Measurements from ENCODE around the gene TMEM245. TPM values are rescaled to one million over a fixed set of nuclear protein-coding genes. Genes with fewer than 3 reads are reported as not detected.
A peak's percentile ranks its signal among the peaks of the same experiment; 100 is the strongest.
"Not testable (repeated sequence)": the region's sequence is repeated elsewhere in the genome, so short reads cannot be mapped to it uniquely, and the experiment has no call there.

Gene TMEM245
- total RNA-seq, 2 donors from 2014 or later, result 23.9 to 26.7 TPM

GRCh38 chr9:109149722-109150121, 30.0 kb upstream of the TMEM245 start:
- Mint-ChIP-seq H3K4me3 (no peak overlapping the region), H3K4me1 (ENCODE audit: low read depth in 2 of 2) (no peaks in the 10 kb centered on the region), H3K27me3 (peaks cover 0 to 11% of the 10 kb centered on the region in 2 donors), H3K9me3 (no peaks in the 10 kb centered on the region), H3K36me3 (no peaks in the 10 kb centered on the region), H3K27ac (no peak overlapping the region)
- ATAC-seq (no peak), DNase-seq (ENCODE audit: low spot score) (no peak)

DNA sequence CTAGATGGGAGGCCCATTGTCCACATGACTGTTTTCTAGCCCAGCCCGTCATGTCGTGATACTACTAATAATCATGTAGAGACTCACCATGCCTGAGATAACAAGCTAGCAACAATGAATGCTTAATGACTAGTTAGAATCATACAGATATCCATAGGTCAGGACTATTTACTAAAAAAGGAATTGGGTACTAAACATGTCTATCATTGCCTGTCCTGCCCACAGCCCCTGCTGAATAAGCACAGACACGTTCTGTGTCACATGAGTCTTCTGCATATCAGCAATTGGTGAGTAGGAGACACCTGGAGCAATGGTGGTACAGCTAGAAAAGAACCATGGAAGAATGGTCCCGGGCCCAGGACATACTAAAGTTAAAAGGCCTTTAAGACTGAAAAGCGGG, 29.3 kb upstream of the TMEM245 start:
- peaks cover 1 to 2% of the 10 kb centered on the region in 2 donors for H3K4me1 Mint-ChIP-seq (ENCODE audit: low read depth in 2 of 2)
- ATAC-seq (no peak), DNase-seq (ENCODE audit: low spot score) (no peak)
- no peaks in the 10 kb centered on the region for H3K36me3 Mint-ChIP-seq
- no peak overlapping the region for H3K27ac Mint-ChIP-seq
- no peak overlapping the region for H3K4me3 Mint-ChIP-seq
- no peaks in the 10 kb centered on the region for H3K9me3 Mint-ChIP-seq
- peaks cover 0 to 9% of the 10 kb centered on the region in 2 donors for H3K27me3 Mint-ChIP-seq

DNA sequence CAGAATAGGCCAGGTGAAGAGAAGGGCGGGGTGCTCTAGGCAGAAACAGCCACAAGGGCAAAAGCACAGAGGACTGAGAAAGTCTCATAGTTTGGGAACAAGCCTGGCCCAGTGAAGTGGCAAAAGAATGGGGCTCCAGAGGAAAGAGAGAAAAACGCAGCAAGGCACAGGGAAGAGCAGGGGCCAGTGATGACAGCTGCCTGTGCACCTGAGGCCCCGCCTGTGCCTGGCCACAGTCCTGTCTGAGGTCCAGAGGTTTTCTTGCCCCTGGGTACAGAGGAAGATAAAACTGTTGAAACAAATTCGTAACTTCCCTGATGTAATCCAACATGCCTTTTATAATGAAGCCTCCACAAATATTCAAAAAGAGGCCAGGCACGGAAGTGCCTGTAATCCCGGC, 25.3 kb upstream of the TMEM245 start:
- ATAC-seq (no peak), DNase-seq (ENCODE audit: low spot score) (no peak)
- H3K27ac Mint-ChIP-seq, result no peak overlapping the region
- no peaks in the 10 kb centered on the region for H3K36me3 Mint-ChIP-seq
- H3K9me3 Mint-ChIP-seq, result no peaks in the 10 kb centered on the region
- peaks cover 6% of the 10 kb centered on the region in 2 donors for H3K4me1 Mint-ChIP-seq (ENCODE audit: low read depth in 2 of 2)
- peaks cover 0 to 3% of the 10 kb centered on the region in 2 donors for H3K27me3 Mint-ChIP-seq
- no peak overlapping the region for H3K4me3 Mint-ChIP-seq

DNA sequence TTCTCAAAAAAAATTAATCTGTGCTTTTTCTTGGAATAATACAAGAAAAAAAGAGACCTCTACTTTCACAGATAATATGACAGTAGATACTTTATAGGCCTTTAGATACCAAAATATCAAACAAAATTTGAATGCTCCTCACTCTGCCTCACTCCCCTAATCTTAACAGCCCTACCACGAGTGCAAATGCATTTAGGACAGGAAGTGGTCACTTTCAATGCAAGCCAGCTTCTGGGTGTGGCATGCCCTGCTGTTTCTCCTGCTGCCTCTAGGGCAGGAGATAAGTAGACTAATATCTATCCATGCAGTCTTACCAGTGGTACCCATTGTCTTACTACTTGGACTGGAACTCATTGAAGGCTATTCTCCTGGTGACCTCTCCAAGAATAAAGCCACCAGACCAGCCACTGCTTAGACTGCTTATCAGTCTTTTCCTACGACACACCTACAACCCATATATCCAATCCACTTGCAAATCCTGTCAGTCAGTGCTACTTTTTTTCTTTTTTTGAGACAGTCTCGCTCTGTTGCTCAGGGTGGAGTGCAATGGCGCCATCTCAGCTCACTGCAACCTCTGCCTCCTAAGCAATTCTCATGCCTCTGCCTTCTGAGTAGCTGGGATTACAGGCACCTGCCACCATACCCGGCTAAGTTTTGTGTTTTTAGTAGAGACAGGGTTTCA, 24.3 kb upstream of the TMEM245 start:
- Mint-ChIP-seq H3K4me1 (ENCODE audit: low read depth in 2 of 2) (peaks cover 6% of the 10 kb centered on the region in 2 donors), H3K9me3 (no peaks in the 10 kb centered on the region), H3K4me3 (no peak overlapping the region), H3K27me3 (peaks cover 0 to 3% of the 10 kb centered on the region in 2 donors), H3K36me3 (no peaks in the 10 kb centered on the region), H3K27ac (no peak overlapping the region)
- DNase-seq (ENCODE audit: low spot score), result no peak
- ATAC-seq, result peak; percentile 66 to 83

DNA sequence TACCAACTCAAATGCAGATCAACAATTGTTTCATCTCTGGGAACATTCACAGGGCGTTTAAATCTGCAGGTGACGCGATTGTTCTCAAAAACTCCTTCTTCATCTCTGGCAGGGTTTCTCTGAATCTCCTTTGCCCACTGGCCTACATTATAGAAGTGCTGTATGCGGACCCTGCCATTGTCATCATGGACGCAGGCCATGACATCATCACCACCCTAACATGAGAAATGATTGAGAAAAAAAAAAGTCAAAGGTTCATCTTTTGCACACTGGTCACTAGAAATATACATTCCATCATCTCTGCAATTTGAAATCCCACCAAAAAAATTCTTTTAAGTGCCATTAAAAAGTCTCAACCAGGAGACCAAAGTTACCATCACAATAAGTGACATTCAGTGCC, 21.6 kb upstream of the TMEM245 start:
- DNase-seq (ENCODE audit: low spot score) (no peak), ATAC-seq (no peak)
- no peaks in the 10 kb centered on the region for H3K36me3 Mint-ChIP-seq
- peaks cover 6% of the 10 kb centered on the region in 2 donors for H3K4me1 Mint-ChIP-seq (ENCODE audit: low read depth in 2 of 2)
- H3K27ac Mint-ChIP-seq, result no peak overlapping the region
- peaks cover 6 to 7% of the 10 kb centered on the region in 2 donors for H3K27me3 Mint-ChIP-seq
- no peaks in the 10 kb centered on the region for H3K9me3 Mint-ChIP-seq
- H3K4me3 Mint-ChIP-seq, result no peak overlapping the region

DNA sequence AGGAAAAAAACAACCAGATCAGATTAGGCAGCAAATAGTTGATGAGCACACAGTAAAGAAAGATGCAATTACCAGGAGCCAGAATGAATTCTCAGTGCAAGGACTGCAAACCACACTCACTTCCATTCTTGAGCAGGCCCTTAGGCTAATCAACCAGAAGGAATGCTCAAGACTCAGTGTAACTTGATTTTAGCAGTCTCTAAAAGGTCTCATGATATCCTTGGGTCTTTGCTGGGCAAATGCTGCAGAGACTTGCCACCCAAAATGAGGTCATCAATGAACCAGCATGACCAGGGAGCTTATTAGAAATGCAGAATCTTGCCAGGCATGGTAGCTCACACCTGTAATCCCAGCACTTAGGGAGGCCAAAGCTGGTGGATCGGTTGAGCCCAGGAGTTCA, 20.1 kb upstream of the TMEM245 start:
- no peak overlapping the region for H3K27ac Mint-ChIP-seq
- H3K4me1 Mint-ChIP-seq (ENCODE audit: low read depth in 2 of 2), result peaks cover 6% of the 10 kb centered on the region in 2 donors
- H3K9me3 Mint-ChIP-seq, result no peaks in the 10 kb centered on the region
- peaks cover 6 to 7% of the 10 kb centered on the region in 2 donors for H3K27me3 Mint-ChIP-seq
- no peaks in the 10 kb centered on the region for H3K36me3 Mint-ChIP-seq
- no peak for ATAC-seq
- no peak for DNase-seq (ENCODE audit: low spot score)
- no peak overlapping the region for H3K4me3 Mint-ChIP-seq

- Mint-ChIP-seq H3K36me3 (no peaks in the 10 kb centered on the region), H3K9me3 (no peaks in the 10 kb centered on the region), H3K4me3 (no peak overlapping the region), H3K4me1 (ENCODE audit: low read depth in 2 of 2) (no peaks in the 10 kb centered on the region), H3K27ac (no peak overlapping the region), H3K27me3 (peaks cover 6 to 7% of the 10 kb centered on the region in 2 donors)
- ATAC-seq, result no peak
- DNase-seq (ENCODE audit: low spot score), result no peak
Measured at GRCh38 chr9:109138421-109138820, 18.7 kb upstream of the TMEM245 start.

GRCh38 chr9:109134167-109134578, 14.4 kb upstream of the TMEM245 start:
- H3K27ac Mint-ChIP-seq, result no peak overlapping the region
- H3K36me3 Mint-ChIP-seq, result no peaks in the 10 kb centered on the region
- DNase-seq (ENCODE audit: low spot score) (no peak), ATAC-seq (no peak)
- peaks cover 6 to 7% of the 10 kb centered on the region in 2 donors for H3K27me3 Mint-ChIP-seq
- no peaks in the 10 kb centered on the region for H3K4me1 Mint-ChIP-seq (ENCODE audit: low read depth in 2 of 2)
- no peak overlapping the region for H3K4me3 Mint-ChIP-seq
- no peaks in the 10 kb centered on the region for H3K9me3 Mint-ChIP-seq

DNA sequence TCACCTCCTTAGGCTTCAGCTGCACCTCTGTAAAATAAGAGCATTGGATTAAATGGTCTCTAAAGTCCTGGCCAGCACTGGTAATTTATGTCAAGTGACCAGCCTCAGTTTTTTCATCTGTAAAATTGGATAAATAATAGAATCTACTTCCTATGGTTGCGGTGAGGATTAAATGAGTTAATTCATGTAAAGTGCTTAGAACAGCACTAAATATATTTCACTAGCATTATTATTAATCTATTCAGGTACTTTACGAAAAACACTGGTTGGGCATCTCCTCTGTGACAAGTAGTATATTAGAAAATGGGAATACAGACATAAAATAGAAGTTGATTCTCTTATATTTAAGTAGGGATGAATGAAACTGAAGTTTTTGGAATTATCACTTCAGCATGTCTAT, 13.8 kb upstream of the TMEM245 start:
- Mint-ChIP-seq H3K27me3 (peaks cover 6 to 7% of the 10 kb centered on the region in 2 donors), H3K9me3 (no peaks in the 10 kb centered on the region), H3K36me3 (no peaks in the 10 kb centered on the region), H3K4me1 (ENCODE audit: low read depth in 2 of 2) (no peaks in the 10 kb centered on the region), H3K4me3 (no peak overlapping the region), H3K27ac (no peak overlapping the region)
- ATAC-seq (no peak), DNase-seq (ENCODE audit: low spot score) (no peak)

DNA sequence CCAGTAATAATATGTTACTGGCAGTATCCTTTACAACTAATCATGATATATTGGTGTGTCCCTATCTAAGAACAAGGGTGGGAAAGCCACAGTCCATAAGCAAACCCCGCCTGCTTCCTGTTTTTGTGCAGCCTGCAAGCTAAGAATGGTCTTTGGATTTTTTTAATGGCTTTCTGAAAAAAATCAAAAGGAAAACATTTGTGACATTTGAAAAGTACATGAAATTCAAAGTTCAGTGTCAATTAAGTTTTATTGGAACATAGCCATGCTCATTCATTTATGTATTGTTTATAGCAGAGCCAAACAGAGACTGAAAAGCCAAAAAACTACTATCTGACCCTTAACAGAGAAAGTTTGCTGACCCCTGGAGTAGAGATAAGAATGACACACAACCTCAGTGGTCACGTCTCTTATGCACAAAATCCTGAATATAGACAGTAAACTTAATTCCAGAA, 12.8 kb upstream of the TMEM245 start:
- Mint-ChIP-seq H3K36me3 (no peaks in the 10 kb centered on the region), H3K27ac (no peak overlapping the region), H3K27me3 (peaks cover 2 to 7% of the 10 kb centered on the region in 2 donors), H3K4me1 (ENCODE audit: low read depth in 2 of 2) (no peaks in the 10 kb centered on the region), H3K4me3 (no peak overlapping the region), H3K9me3 (no peaks in the 10 kb centered on the region)
- no peak for DNase-seq (ENCODE audit: low spot score)
- ATAC-seq, result no peak

GRCh38 chr9:109129470-109130197, 9.9 kb upstream of the TMEM245 start:
- Mint-ChIP-seq H3K4me3 (no peak overlapping the region), H3K4me1 (ENCODE audit: low read depth in 2 of 2) (no peaks in the 10 kb centered on the region), H3K27ac (no peak overlapping the region), H3K36me3 (no peaks in the 10 kb centered on the region), H3K9me3 (no peaks in the 10 kb centered on the region), H3K27me3 (peaks cover 0 to 2% of the 10 kb centered on the region in 2 donors)
- ATAC-seq (no peak), DNase-seq (ENCODE audit: low spot score) (no peak)

GRCh38 chr9:109126671-109127070, 6.9 kb upstream of the TMEM245 start:
- not testable (repeated sequence) for H3K9me3 Mint-ChIP-seq; H3K4me3 Mint-ChIP-seq; H3K27ac Mint-ChIP-seq; H3K27me3 Mint-ChIP-seq; DNase-seq (ENCODE audit: low spot score); H3K36me3 Mint-ChIP-seq; H3K4me1 Mint-ChIP-seq (ENCODE audit: low read depth in 2 of 2); ATAC-seq

GRCh38 chr9:109124121-109124520, 4.4 kb upstream of the TMEM245 start:
- Mint-ChIP-seq H3K27me3 (peaks cover 0 to 2% of the 10 kb centered on the region in 2 donors), H3K9me3 (no peaks in the 10 kb centered on the region), H3K36me3 (no peaks in the 10 kb centered on the region), H3K4me3 (no peak overlapping the region), H3K4me1 (ENCODE audit: low read depth in 2 of 2) (peaks cover 0 to 10% of the 10 kb centered on the region in 2 donors), H3K27ac (no peak overlapping the region)
- DNase-seq (ENCODE audit: low spot score) (no peak), ATAC-seq (no peak)
